PC-9 (cell line): Measurements from ENCODE around the gene VEPH1. TPM values are rescaled to one million over a fixed set of nuclear protein-coding genes. Genes with fewer than 3 reads are reported as not detected.

Experiments
- BruUV-seq: library from RNA; stranded (reverse); fragments of 400-500 nt; replicated peaks from 2 replicates; lab custom pipeline; 2021; lab: Mats Ljungman, UMichigan
- CTCF ChIA-PET: fragments of 300-600 bp; sonication (Branson Sonifier 250); formaldehyde crosslinking; loops from one replicate; lab custom pipeline; 2022; ENCODE audit warnings: antibody characterized with exemption; lab: Charles Lee
- POLR2A ChIA-PET: fragments of 300-600 bp; sonication (Branson Sonifier 250); formaldehyde crosslinking; loops from one replicate; lab custom pipeline; 2022; ENCODE audit warnings: antibody characterized with exemption; ENCODE audit not compliant: unreplicated experiment; lab: Charles Lee
- DNase-seq, 2 experiments: peaks; one replicate each; pipeline versions ENCODE4 v3.0.0 to v3.0.0-alpha.2; 2015 to 2022; ENCODE audit warnings: mixed read lengths in 1 of 2
- H2AFZ ChIP-seq: fragments of 200-600 bp; sonication (generic); 2 replicates; pipeline ENCODE4 v1.8.1; 2017; ENCODE audit warnings: antibody characterized with exemption
- H3F3A ChIP-seq: fragments of 200-600 bp; sonication (generic); 2 replicates; pipeline ENCODE4 v1.8.1; 2017; ENCODE audit warnings: antibody characterized with exemption, mild to moderate bottlenecking, low read depth; ENCODE audit not compliant: insufficient read depth
- H3K27ac ChIP-seq: fragments of 200-600 bp; sonication (generic); 2 replicates; pipeline ENCODE4 v1.6.1; 2016; ENCODE audit warnings: mixed run types
- H3K27me3 ChIP-seq: fragments of 200-600 bp; sonication (generic); 2 replicates; pipeline ENCODE4 v1.6.1; 2016; ENCODE audit warnings: low read depth, mixed run types; ENCODE audit not compliant: insufficient read depth
- H3K36me3 ChIP-seq: fragments of 200-600 bp; sonication (generic); 2 replicates; pipeline ENCODE4 v1.6.1; 2016; ENCODE audit warnings: low read depth, mixed run types
- H3K4me1 ChIP-seq: fragments of 200-600 bp; sonication (generic); replicated peaks from 2 replicates; pipeline ENCODE4 v1.6.1; 2016; ENCODE audit warnings: mixed run types; ENCODE audit not compliant: insufficient read depth
- H3K4me2 ChIP-seq: fragments of 200-600 bp; sonication (generic); 2 replicates; pipeline ENCODE4 v1.6.1; 2017; ENCODE audit warnings: mixed run types
- H3K4me3 ChIP-seq: fragments of 200-600 bp; sonication (generic); 2 replicates; pipeline ENCODE4 v1.6.1; 2016; ENCODE audit warnings: mixed run types
- H3K79me2 ChIP-seq: fragments of 200-600 bp; sonication (generic); 2 replicates; pipeline ENCODE4 v1.6.1; 2017; ENCODE audit warnings: low read depth, mixed run types
- H3K9me2 ChIP-seq: fragments of 200-600 bp; sonication (generic); 2 replicates; pipeline ENCODE4 v1.8.1; 2017; ENCODE audit warnings: mild to moderate bottlenecking; ENCODE audit not compliant: insufficient read depth
- H3K9me3 ChIP-seq: fragments of 200-600 bp; sonication (generic); 2 replicates; pipeline ENCODE4 v1.8.1; 2016; ENCODE audit warnings: low read depth; ENCODE audit not compliant: insufficient read depth
- H4K20me1 ChIP-seq: fragments of 200-600 bp; sonication (generic); 2 replicates; pipeline ENCODE4 v1.8.1; 2017; ENCODE audit not compliant: insufficient read depth
- CTCF ChIP-seq: fragments of 200-600 bp; sonication (generic); conservative IDR thresholded peaks from 2 replicates; pipeline ENCODE4 v1.6.1; 2017; ENCODE audit warnings: mixed run types, antibody characterized with exemption, mild to moderate bottlenecking, moderate library complexity
- EZH2 ChIP-seq: fragments of 200-600 bp; sonication (generic); IDR thresholded peaks from 2 replicates; pipeline ENCODE4 v1.8.0; 2017; ENCODE audit warnings: antibody characterized with exemption, low read depth
- intact Hi-C: fragments of 100-400 bp; cut with micrococcal nuclease; formaldehyde crosslinking; loops from one replicate; pipeline ENCODE4 v1.10.0; 2022; ENCODE audit not compliant: unreplicated experiment
- total RNA-seq: library from RNA; stranded (reverse); gene quantifications from 2 replicates; pipeline ENCODE4 v1.2.3, GENCODE V29; 2021

Gene VEPH1
- total RNA-seq, 1 experiment from 2014 or later, result 4.0 TPM

- intact Hi-C loops, result no loop called here
- CTCF ChIA-PET, result no interaction called here
- POLR2A ChIA-PET, result interaction anchor here (0.7 kb wide), 1 partner anchor 102 kb away, joined by 7 read pairs; no protein-coding TSS in a partner anchor
Measured at GRCh38 chr3:157429708-157430107, 73.5 kb downstream of the VEPH1 start.

GRCh38 chr3:157428853-157429252 lies 74.4 kb downstream of the VEPH1 start:
- ChIA-PET POLR2A (no interaction called here), CTCF (no interaction called here)
- intact Hi-C loops, result no loop called here
- Histone ChIP-seq H3K4me3 (no peak overlapping the region), H3K27ac (no peak overlapping the region), H2AFZ (no peak overlapping the region), H3K9me2 (no peaks in the 10 kb centered on the region), H3K9me3 (no peaks in the 10 kb centered on the region), H3K4me1 (no peaks in the 10 kb centered on the region), H3F3A (no peaks in the 10 kb centered on the region), H4K20me1 (no peaks in the 10 kb centered on the region), H3K79me2 (no peaks in the 10 kb centered on the region), H3K27me3 (no peaks in the 10 kb centered on the region), H3K4me2 (no peak overlapping the region), H3K36me3 (no peaks in the 10 kb centered on the region)
- no peak for DNase-seq
- TF ChIP-seq CTCF (no peak), EZH2 (no peak)
- no TSS peak for BruUV-seq

More at GRCh38 chr3:157429708-157430107, 73.5 kb downstream of the VEPH1 start:
- Histone ChIP-seq H3K27ac (no peak overlapping the region), H3K9me3 (no peaks in the 10 kb centered on the region), H3K9me2 (no peaks in the 10 kb centered on the region), H3K4me3 (no peak overlapping the region), H4K20me1 (no peaks in the 10 kb centered on the region), H3K27me3 (no peaks in the 10 kb centered on the region), H3K4me2 (no peak overlapping the region), H3K4me1 (no peaks in the 10 kb centered on the region), H2AFZ (no peak overlapping the region), H3K36me3 (no peaks in the 10 kb centered on the region), H3K79me2 (no peaks in the 10 kb centered on the region), H3F3A (no peaks in the 10 kb centered on the region)
- TF ChIP-seq EZH2 (no peak), CTCF (no peak)
- DNase-seq, result no peak
- BruUV-seq, result no TSS peak

GRCh38 chr3:157427901-157428300 lies 75.3 kb downstream of the VEPH1 start:
- no peak overlapping the region for H3K4me3 ChIP-seq
- 0 out of 2 replicates have a peak, but pooled peaks cover under 1% of the 10 kb centered on the region for H3K9me2 ChIP-seq
- H4K20me1 ChIP-seq, result no peaks in the 10 kb centered on the region
- CTCF ChIA-PET, result no interaction called here
- no peak for DNase-seq
- H3K36me3 ChIP-seq, result no peaks in the 10 kb centered on the region
- H3K27me3 ChIP-seq, result no peaks in the 10 kb centered on the region
- intact Hi-C loops, result no loop called here
- H3K79me2 ChIP-seq, result no peaks in the 10 kb centered on the region
- POLR2A ChIA-PET, result no interaction called here
- H3F3A ChIP-seq, result no peaks in the 10 kb centered on the region
- no peak overlapping the region for H2AFZ ChIP-seq
- no TSS peak for BruUV-seq
- H3K4me1 ChIP-seq, result no peaks in the 10 kb centered on the region
- H3K9me3 ChIP-seq, result no peaks in the 10 kb centered on the region
- no peak overlapping the region for H3K27ac ChIP-seq
- no peak overlapping the region for H3K4me2 ChIP-seq
- TF ChIP-seq CTCF (no peak), EZH2 (no peak)
